VCaP (cell line): ENCODE measurements around the gene CDH12.

ENCODE experiments used
- H3K27ac ChIP-seq: fragments of 450-650 bp; 2 replicates; pipeline ENCODE4 v1.5.1; 2017
- TF ChIP-seq, protein P1 (sequence below): fragments of 450-650 bp; conservative IDR thresholded peaks from 2 replicates; pipeline ENCODE4 v1.5.1; 2017; ENCODE audit warnings: mild to moderate bottlenecking, moderate library complexity

Gene CDH12

DNA sequence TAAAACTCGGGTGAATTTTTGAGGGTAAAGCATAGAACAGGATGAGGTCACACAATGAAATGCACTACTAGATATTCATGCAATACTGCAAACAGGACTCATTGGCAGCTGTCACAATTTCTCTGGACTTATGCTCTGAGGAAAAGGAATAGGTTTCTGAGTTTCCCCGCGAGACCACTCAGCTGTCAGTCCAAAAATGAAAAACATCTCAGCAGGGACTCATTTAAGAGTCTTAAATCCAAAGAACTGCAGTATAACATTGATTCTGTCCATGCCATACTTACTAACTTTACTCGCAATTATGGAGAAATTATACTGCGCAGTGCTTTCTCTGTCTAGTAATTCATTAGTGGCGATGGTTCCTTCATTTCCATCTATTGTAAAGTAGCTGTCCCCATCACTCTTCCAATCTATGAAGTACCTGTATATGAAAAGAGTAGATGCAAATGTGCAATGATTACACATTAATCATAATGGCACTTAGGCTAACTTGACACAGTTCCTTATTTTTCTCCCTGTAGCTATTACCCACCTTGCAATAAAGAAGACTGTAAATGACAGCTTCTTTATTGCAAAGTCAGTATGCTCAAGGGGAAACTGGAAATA lies 1070.0 kb downstream of the CDH12 start:
- TF ChIP-seq, protein P1, sequence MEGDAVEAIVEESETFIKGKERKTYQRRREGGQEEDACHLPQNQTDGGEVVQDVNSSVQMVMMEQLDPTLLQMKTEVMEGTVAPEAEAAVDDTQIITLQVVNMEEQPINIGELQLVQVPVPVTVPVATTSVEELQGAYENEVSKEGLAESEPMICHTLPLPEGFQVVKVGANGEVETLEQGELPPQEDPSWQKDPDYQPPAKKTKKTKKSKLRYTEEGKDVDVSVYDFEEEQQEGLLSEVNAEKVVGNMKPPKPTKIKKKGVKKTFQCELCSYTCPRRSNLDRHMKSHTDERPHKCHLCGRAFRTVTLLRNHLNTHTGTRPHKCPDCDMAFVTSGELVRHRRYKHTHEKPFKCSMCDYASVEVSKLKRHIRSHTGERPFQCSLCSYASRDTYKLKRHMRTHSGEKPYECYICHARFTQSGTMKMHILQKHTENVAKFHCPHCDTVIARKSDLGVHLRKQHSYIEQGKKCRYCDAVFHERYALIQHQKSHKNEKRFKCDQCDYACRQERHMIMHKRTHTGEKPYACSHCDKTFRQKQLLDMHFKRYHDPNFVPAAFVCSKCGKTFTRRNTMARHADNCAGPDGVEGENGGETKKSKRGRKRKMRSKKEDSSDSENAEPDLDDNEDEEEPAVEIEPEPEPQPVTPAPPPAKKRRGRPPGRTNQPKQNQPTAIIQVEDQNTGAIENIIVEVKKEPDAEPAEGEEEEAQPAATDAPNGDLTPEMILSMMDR: no peak
- no peak overlapping the region for H3K27ac ChIP-seq

- no peak overlapping the region for H3K27ac ChIP-seq
- TF ChIP-seq, protein P1: no peak
Measured at GRCh38 chr5:21776466-21776865, 1076.7 kb downstream of the CDH12 start.

DNA sequence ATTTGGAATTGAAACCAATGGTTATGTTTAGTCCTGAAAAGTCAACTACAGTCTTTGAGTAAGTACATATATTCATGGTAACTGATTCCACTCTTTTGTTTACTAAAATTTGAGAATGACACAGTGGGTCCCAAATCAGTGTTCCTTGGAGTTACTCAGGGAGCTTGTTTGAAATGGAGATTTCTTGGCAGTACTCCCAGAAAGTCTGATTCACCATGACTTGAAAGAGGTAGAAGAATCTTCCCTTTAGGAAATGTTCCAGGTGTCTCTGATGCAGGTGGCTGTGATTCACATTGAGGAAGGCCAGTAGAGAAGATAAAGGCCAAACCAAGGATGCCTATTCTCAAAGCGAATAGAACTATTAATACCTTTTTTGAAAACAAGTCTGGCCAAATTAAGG lies 1078.3 kb downstream of the CDH12 start:
- TF ChIP-seq, protein P1: no peak
- H3K27ac ChIP-seq: no peak overlapping the region

- H3K27ac ChIP-seq: no peak overlapping the region
- TF ChIP-seq, protein P1: no peak
Measured at GRCh38 chr5:21774281-21774680, 1078.9 kb downstream of the CDH12 start.

- TF ChIP-seq, protein P1: no peak
- no peak overlapping the region for H3K27ac ChIP-seq
Measured at GRCh38 chr5:21773456-21773855, 1079.7 kb downstream of the CDH12 start.

- TF ChIP-seq, protein P1: no peak
- no peak overlapping the region for H3K27ac ChIP-seq
Measured at GRCh38 chr5:21765406-21765805, 1087.7 kb downstream of the CDH12 start.

DNA sequence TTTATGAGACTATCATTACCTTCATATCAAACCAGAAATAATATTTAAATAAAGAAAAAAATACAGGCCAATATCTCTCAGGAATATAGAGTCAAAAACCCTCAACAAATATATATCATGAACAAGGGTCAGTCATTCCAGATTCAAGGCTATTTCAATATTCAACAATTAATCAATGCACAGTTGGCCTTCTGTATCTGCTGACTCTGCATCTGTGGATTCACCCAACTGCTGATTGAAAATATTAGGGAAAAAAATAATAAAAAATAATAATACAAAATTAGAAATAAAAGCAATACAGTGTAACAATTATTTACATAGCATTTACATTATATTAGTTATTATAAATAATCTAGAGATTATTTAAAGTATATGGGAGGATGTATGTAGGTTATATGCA lies 1114.0 kb downstream of the CDH12 start:
- H3K27ac ChIP-seq: no peak overlapping the region
- TF ChIP-seq, protein P1: no peak
